B cell (primary cell): ENCODE data around the gene CECR2.

Source experiments
- EZH2 ChIP-seq: IDR thresholded peaks from 2 replicates; pipeline ENCODE4 v1.6.1; 2012; ENCODE audit warnings: borderline replicate concordance, low read depth, mild to moderate bottlenecking, moderate library complexity, low read length; ENCODE audit not compliant: insufficient read depth, poor library complexity, severe bottlenecking
- TF ChIP-seq, protein P1 (sequence below): fragments of 200-600 bp; IDR thresholded peaks from one replicate; pipeline ENCODE4 v1.8.0; 2022; ENCODE audit warnings: antibody characterized with exemption, mild to moderate bottlenecking

DNA sequence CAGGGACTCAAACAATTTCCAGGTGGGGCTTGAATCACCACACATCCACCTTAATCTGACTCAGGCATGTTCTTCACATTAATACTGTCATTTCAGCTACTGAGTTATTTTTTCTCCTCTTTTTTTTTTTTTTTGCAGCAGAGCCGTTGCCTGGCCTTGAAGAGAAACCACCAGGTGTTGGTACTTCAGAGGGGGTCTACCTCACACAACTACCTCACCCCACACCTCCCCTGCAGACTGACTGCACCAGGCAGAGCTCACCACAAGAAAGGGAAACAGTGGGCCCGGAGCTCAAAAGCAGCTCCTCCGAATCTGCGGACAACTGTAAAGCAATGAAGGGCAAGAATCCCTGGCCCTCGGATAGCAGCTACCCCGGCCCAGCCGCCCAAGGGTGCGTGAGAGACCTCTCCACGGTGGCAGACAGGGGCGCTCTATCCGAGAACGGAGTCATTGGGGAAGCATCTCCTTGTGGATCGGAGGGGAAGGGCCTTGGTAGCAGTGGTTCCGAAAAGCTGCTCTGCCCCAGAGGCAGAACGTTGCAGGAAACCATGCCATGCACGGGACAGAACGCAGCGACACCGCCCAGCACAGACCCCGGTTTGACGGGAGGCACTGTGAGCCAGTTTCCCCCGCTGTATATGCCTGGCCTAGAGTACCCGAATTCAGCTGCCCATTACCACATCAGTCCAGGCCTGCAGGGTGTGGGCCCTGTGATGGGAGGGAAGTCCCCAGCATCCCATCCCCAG, 178.9 kb downstream of the CECR2 start:
- TF ChIP-seq, protein P1, sequence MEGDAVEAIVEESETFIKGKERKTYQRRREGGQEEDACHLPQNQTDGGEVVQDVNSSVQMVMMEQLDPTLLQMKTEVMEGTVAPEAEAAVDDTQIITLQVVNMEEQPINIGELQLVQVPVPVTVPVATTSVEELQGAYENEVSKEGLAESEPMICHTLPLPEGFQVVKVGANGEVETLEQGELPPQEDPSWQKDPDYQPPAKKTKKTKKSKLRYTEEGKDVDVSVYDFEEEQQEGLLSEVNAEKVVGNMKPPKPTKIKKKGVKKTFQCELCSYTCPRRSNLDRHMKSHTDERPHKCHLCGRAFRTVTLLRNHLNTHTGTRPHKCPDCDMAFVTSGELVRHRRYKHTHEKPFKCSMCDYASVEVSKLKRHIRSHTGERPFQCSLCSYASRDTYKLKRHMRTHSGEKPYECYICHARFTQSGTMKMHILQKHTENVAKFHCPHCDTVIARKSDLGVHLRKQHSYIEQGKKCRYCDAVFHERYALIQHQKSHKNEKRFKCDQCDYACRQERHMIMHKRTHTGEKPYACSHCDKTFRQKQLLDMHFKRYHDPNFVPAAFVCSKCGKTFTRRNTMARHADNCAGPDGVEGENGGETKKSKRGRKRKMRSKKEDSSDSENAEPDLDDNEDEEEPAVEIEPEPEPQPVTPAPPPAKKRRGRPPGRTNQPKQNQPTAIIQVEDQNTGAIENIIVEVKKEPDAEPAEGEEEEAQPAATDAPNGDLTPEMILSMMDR, result no peak
- TF ChIP-seq EZH2, result no peak
